ENCODE data around the gene KDR. TPM values are rescaled to one million over a fixed set of nuclear protein-coding genes. Genes with fewer than 3 reads are reported as not detected.

Gene KDR
- total RNA-seq, 4 donors from 2014 or later = 24.7 to 66.9 (median 33.4) TPM

DNA sequence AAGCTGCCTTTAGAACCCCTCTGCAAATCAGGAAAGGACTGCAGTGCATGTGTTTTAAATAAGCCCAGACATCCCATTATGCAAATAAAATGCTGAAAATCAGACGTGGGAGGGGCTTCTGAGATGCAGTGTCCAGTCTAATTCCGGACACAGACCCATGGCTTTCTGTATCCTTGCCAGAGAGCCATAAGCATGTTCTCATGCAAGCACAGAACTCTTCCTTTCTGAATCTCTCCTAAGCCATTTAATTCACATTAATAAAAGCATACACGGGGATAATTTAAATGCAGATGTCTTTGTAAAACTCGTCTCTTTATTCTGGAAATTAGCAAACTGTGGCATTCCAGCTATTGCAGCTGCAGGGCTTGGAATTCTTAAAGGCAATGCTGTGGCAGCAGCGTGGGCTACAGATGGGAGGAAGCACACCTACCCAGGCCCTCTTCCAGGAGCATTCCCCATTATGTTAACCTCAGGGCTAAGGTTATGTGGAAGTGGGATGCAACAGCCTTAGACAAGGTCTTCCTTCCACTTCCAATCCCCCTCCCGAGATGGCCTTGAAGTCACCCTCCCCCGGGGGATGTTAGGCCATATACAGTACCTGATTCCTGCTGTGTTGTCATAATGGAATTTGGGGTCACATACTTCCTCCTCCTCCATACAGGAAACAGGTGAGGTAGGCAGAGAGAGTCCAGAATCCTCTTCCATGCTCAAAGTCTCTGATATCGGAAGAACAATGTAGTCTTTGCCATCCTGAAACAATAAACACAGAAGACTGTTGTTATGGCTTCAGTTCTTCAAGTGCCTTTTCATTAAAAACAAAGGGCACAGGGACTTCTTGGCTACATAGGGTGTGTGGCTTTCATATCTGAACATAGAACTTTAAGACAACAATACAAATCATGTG is 38.1 kb downstream of the KDR start:
- Histone ChIP-seq H3K27ac (no peak overlapping the region), H3K9me3 (no peaks in the 10 kb centered on the region), H3K27me3 (no peaks in the 10 kb centered on the region), H3K4me1 (peaks cover 0 to 25% (median 4%) of the 10 kb centered on the region in 3 donors), H3K4me3 (no peak overlapping the region), H3K36me3 (peaks cover 0 to 97% of the 10 kb centered on the region in 2 donors)
- 13 to 29% methylated on average over 5 to 8 of the region's 8 CpGs for WGBS, 2 donors (ENCODE audit: low coverage in 1 of 2)
- TF ChIP-seq POLR2A (IDR thresholded peaks at IDR 0.05) = no peak
- TF ChIP-seq EP300 (IDR thresholded peaks at IDR 0.05) = no peak
- TF ChIP-seq POLR2AphosphoS5 (IDR thresholded peaks at IDR 0.05) = no peak
- no peak for ATAC-seq

DNA sequence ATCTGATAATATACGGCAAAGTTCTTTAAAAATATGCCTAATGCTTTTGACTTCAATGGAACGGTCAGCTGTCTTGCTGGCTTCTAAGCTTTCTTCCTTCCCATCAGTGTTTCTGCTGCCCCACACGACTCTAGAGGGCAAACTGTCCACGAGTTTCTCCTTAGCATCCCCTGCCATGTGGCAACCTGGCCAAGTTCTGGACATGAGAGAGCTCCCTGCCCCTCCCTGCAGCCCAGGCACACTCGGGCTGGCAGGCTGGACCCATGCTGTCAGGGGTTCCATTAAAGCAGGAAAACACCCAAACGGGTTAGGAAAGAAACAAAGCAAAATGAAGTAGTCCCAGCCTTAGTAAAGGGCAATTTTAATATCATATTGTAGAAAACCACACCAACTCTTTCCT is 38.8 kb downstream of the KDR start:
- H3K36me3 ChIP-seq = peaks cover 0 to 97% of the 10 kb centered on the region in 2 donors

DNA sequence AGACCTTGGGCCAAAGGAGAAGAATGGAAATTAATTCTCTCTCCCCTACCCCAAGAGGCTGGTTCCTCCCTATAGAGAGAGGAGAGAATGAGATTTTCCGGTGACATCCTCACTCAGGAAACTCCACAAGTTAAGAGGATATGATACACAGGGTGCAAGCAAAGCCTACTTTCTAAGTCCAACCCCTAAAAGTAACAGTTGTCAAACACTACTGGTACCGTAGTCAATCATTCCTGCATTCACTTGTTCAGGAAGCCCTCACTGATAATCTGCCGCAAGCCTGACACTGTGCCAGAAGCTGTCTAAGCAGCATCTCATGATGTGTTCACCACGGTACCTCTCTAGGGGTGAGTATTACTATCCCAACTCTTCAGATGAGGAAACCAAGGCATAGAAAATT is 41.7 kb downstream of the KDR start:
- ATAC-seq = no peak
- no peak overlapping the region for H3K27ac ChIP-seq
- H3K9me3 ChIP-seq = no peaks in the 10 kb centered on the region
- no peaks in the 10 kb centered on the region for H3K27me3 ChIP-seq
- no peak overlapping the region for H3K4me3 ChIP-seq
- peaks cover 0 to 32% (median 4%) of the 10 kb centered on the region in 3 donors for H3K4me1 ChIP-seq
- peaks cover 0 to 98% of the 10 kb centered on the region in 2 donors for H3K36me3 ChIP-seq
- 77 to 100% methylated on average over 4 of the region's 4 CpGs for WGBS, 2 donors (ENCODE audit: low coverage in 1 of 2)
- TF ChIP-seq, protein P1, sequence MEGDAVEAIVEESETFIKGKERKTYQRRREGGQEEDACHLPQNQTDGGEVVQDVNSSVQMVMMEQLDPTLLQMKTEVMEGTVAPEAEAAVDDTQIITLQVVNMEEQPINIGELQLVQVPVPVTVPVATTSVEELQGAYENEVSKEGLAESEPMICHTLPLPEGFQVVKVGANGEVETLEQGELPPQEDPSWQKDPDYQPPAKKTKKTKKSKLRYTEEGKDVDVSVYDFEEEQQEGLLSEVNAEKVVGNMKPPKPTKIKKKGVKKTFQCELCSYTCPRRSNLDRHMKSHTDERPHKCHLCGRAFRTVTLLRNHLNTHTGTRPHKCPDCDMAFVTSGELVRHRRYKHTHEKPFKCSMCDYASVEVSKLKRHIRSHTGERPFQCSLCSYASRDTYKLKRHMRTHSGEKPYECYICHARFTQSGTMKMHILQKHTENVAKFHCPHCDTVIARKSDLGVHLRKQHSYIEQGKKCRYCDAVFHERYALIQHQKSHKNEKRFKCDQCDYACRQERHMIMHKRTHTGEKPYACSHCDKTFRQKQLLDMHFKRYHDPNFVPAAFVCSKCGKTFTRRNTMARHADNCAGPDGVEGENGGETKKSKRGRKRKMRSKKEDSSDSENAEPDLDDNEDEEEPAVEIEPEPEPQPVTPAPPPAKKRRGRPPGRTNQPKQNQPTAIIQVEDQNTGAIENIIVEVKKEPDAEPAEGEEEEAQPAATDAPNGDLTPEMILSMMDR (IDR thresholded peaks at IDR 0.05) = no peak

More for the DNA sequence above, 38.8 kb downstream of the KDR start:
- WGBS, 2 donors (ENCODE audit: low coverage in 1 of 2) = 49 to 95% methylated on average over 2 to 5 of the region's 6 CpGs
- TF ChIP-seq POLR2AphosphoS5 (IDR thresholded peaks at IDR 0.05) = no peak
- TF ChIP-seq, protein P1 (IDR thresholded peaks at IDR 0.05) = no peak
- no peak for TF ChIP-seq EP300 (IDR thresholded peaks at IDR 0.05)
- TF ChIP-seq POLR2A (IDR thresholded peaks at IDR 0.05) = no peak
- Histone ChIP-seq H3K4me1 (peaks cover 0 to 19% (median 4%) of the 10 kb centered on the region in 3 donors), H3K27ac (no peak overlapping the region), H3K27me3 (no peaks in the 10 kb centered on the region), H3K4me3 (no peak overlapping the region), H3K9me3 (no peaks in the 10 kb centered on the region)
- no peak for ATAC-seq

DNA sequence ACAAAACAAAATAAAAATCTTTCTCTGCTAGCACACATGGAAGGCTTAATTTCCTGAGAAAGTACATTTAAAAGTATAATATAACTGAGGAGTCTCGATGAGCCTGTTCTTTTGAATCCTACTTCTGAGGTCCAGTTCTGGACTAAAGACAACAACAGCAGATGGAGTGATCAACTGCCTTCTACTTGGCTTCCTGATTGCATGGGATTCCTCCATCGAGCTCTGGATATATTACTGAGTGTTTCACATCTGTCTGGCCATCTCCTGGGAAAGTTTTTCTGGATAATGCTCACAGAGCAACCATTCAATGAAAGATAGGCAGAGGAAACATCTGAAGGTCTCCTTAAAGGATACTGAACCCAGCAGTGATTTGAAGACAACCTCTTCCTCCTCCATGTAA is 42.6 kb downstream of the KDR start:
- Histone ChIP-seq H3K27ac (no peak overlapping the region), H3K4me1 (peaks cover 0 to 25% (median 4%) of the 10 kb centered on the region in 3 donors), H3K9me3 (no peaks in the 10 kb centered on the region), H3K36me3 (peaks cover 0 to 88% of the 10 kb centered on the region in 2 donors), H3K4me3 (no peak overlapping the region), H3K27me3 (no peaks in the 10 kb centered on the region)
- ATAC-seq = no peak
- TF ChIP-seq EP300 (IDR thresholded peaks at IDR 0.05) (no peak), POLR2AphosphoS5 (IDR thresholded peaks at IDR 0.05) (no peak), POLR2A (IDR thresholded peaks at IDR 0.05) (no peak)
- TF ChIP-seq, protein P1 (IDR thresholded peaks at IDR 0.05) = no peak
- WGBS, 2 donors (ENCODE audit: low coverage in 1 of 2) = 46 to 89% methylated on average over 1 to 2 of the region's 2 CpGs

DNA sequence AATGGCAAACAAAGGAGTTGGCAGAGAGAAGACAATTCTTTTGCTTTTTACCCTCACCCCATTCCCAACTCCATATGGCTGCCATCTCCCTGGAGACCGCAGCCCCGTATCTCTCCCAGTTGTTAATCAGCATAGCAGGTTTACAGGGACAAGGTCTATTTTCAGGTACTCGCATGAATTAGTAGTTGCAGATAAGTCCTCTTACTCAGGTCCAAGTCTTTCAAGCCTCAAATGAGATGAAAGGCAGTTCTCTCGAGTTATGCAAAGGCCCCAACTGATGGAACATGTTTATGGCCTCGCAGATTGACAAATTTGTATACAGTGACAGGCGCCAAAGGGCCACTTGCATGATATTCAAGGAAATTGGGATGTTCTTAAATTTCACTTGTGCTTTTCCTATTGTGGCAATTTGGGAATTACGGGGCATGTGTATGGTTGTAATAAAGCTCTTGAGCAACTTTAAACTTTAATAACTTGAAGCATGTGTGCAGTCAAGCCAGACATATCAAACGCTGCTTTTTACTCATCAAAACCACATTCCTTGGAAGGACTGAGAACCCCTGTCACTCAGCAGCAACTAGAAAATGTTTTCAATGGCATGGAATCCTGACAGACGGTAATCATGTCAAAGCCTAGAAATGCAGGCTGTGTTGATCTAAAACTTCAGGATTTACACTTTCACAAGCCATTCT is 45.1 kb downstream of the KDR start:
- Histone ChIP-seq H3K4me1 (peaks cover 0 to 12% (median 0%) of the 10 kb centered on the region in 3 donors), H3K27me3 (no peaks in the 10 kb centered on the region), H3K27ac (peak overlapping the region in 2 of 4 donors; percentile 27 to 38), H3K4me3 (no peak overlapping the region), H3K36me3 (peaks cover 0 to 64% of the 10 kb centered on the region in 2 donors), H3K9me3 (no peaks in the 10 kb centered on the region)
- WGBS, 2 donors (ENCODE audit: low coverage in 1 of 2) = 58 to 67% methylated on average over 4 to 9 of the region's 9 CpGs
- TF ChIP-seq EP300 (IDR thresholded peaks at IDR 0.05) (no peak), POLR2A (IDR thresholded peaks at IDR 0.05) (no peak), POLR2AphosphoS5 (IDR thresholded peaks at IDR 0.05) (no peak)
- TF ChIP-seq, protein P1 (IDR thresholded peaks at IDR 0.05) = no peak
- ATAC-seq = no peak

Measured in gastroesophageal sphincter (tissue), 4 donors.